Testis (tissue), 2 donors: Measurements from ENCODE around the gene OR5AP2.

Experiments
- CTCF ChIP-seq, 3 experiments: fragments of 450-650 bp in 2 of 3; fragments of 200-600 bp in 1 of 3; sonication (generic) in 1 of 3; IDR thresholded peaks; one replicate each; pipeline ENCODE4 v1.5.1; 2016 to 2019; ENCODE audit warnings: antibody characterized with exemption in 3 of 3, mild to moderate bottlenecking in 2 of 3, moderate library complexity in 1 of 3
- POLR2A ChIP-seq: fragments of 450-650 bp; IDR thresholded peaks from one replicate; pipeline ENCODE4 v1.6.1; 2017; ENCODE audit warnings: antibody characterized with exemption, mild to moderate bottlenecking, moderate library complexity

GRCh38 chr11:56663386-56663785 lies 21.1 kb upstream of the OR5AP2 start, which contains the start of gene OR5AR1:
- TF ChIP-seq CTCF (IDR thresholded peaks at IDR 0.05): no peak
- TF ChIP-seq POLR2A: no peak
